ENCODE data around the gene LZTS2. TPM values are rescaled to one million over a fixed set of nuclear protein-coding genes. Genes with fewer than 3 reads are reported as not detected.
A peak's percentile ranks its signal among the peaks of the same experiment; 100 is the strongest.

Gene LZTS2
- total and polyA plus RNA-seq, 10 of the 15 experiments (the other 5 are each of a cell fraction or from before 2014, with no cell fraction given): 0.08 to 13.4 (median 7.2) TPM

GRCh38 chr10:100997360-100998182 lies 2.0 kb upstream of the LZTS2 start (continued):
- TF ChIP-seq, protein P1, sequence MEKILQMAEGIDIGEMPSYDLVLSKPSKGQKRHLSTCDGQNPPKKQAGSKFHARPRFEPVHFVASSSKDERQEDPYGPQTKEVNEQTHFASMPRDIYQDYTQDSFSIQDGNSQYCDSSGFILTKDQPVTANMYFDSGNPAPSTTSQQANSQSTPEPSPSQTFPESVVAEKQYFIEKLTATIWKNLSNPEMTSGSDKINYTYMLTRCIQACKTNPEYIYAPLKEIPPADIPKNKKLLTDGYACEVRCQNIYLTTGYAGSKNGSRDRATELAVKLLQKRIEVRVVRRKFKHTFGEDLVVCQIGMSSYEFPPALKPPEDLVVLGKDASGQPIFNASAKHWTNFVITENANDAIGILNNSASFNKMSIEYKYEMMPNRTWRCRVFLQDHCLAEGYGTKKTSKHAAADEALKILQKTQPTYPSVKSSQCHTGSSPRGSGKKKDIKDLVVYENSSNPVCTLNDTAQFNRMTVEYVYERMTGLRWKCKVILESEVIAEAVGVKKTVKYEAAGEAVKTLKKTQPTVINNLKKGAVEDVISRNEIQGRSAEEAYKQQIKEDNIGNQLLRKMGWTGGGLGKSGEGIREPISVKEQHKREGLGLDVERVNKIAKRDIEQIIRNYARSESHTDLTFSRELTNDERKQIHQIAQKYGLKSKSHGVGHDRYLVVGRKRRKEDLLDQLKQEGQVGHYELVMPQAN (conservative IDR thresholded peaks at IDR 0.05): peak; percentile 59; the same call in 1 of the 2 replicates
- TF ChIP-seq IKZF1 (conservative IDR thresholded peaks at IDR 0.05): peak; percentile 98
- TF ChIP-seq IKZF2 (IDR thresholded peaks at IDR 0.05): peak; percentile 94 to 95
- peak; percentile 9 for TF ChIP-seq MYC (IDR thresholded peaks at IDR 0.05; ENCODE audit: insufficient read depth, insufficient read length, insufficient replicate concordance, low read length, severe bottlenecking)
- TF ChIP-seq RAD51 (IDR thresholded peaks at IDR 0.05): peak; percentile 82
- no peak for TF ChIP-seq TCF12 (IDR thresholded peaks at IDR 0.05; ENCODE audit: low read depth, low read length)
- TF ChIP-seq, protein P2, sequence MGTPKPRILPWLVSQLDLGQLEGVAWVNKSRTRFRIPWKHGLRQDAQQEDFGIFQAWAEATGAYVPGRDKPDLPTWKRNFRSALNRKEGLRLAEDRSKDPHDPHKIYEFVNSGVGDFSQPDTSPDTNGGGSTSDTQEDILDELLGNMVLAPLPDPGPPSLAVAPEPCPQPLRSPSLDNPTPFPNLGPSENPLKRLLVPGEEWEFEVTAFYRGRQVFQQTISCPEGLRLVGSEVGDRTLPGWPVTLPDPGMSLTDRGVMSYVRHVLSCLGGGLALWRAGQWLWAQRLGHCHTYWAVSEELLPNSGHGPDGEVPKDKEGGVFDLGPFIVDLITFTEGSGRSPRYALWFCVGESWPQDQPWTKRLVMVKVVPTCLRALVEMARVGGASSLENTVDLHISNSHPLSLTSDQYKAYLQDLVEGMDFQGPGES (IDR thresholded peaks at IDR 0.05): no peak
- TF ChIP-seq ZSCAN29 (IDR thresholded peaks at IDR 0.05): 0 out of 2 replicates have a peak, but pooled peaks have one; percentile 60
- peak; percentile 50 for TF ChIP-seq BACH1 (IDR thresholded peaks at IDR 0.05; ENCODE audit: borderline replicate concordance)
- 0 out of 2 replicates have a peak, but pooled peaks have one; percentile 20 for TF ChIP-seq RAD21 (IDR thresholded peaks at IDR 0.05; ENCODE audit: insufficient read depth, low read depth, low read length)
- TF ChIP-seq ASH2L (IDR thresholded peaks at IDR 0.05; ENCODE audit: borderline replicate concordance, low read depth): no peak
- TF ChIP-seq EED (IDR thresholded peaks at IDR 0.05; ENCODE audit: low read depth): peak; percentile 89
- peak; percentile 84 to 95 for TF ChIP-seq BHLHE40 (IDR thresholded peaks at IDR 0.05; ENCODE audit: borderline replicate concordance in 1 of 2, low read depth in 2 of 2, low read length in 1 of 2)
- TF ChIP-seq, protein P3, sequence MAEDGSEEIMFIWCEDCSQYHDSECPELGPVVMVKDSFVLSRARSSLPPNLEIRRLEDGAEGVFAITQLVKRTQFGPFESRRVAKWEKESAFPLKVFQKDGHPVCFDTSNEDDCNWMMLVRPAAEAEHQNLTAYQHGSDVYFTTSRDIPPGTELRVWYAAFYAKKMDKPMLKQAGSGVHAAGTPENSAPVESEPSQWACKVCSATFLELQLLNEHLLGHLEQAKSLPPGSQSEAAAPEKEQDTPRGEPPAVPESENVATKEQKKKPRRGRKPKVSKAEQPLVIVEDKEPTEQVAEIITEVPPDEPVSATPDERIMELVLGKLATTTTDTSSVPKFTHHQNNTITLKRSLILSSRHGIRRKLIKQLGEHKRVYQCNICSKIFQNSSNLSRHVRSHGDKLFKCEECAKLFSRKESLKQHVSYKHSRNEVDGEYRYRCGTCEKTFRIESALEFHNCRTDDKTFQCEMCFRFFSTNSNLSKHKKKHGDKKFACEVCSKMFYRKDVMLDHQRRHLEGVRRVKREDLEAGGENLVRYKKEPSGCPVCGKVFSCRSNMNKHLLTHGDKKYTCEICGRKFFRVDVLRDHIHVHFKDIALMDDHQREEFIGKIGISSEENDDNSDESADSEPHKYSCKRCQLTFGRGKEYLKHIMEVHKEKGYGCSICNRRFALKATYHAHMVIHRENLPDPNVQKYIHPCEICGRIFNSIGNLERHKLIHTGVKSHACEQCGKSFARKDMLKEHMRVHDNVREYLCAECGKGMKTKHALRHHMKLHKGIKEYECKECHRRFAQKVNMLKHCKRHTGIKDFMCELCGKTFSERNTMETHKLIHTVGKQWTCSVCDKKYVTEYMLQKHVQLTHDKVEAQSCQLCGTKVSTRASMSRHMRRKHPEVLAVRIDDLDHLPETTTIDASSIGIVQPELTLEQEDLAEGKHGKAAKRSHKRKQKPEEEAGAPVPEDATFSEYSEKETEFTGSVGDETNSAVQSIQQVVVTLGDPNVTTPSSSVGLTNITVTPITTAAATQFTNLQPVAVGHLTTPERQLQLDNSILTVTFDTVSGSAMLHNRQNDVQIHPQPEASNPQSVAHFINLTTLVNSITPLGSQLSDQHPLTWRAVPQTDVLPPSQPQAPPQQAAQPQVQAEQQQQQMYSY (CRISPR knock-in tag; IDR thresholded peaks at IDR 0.05): no peak
- 0 out of 2 replicates have a peak, but pooled peaks have one; percentile 51 for TF ChIP-seq CHD1 (IDR thresholded peaks at IDR 0.05; ENCODE audit: low read depth, low read length)
- TF ChIP-seq, protein P4, sequence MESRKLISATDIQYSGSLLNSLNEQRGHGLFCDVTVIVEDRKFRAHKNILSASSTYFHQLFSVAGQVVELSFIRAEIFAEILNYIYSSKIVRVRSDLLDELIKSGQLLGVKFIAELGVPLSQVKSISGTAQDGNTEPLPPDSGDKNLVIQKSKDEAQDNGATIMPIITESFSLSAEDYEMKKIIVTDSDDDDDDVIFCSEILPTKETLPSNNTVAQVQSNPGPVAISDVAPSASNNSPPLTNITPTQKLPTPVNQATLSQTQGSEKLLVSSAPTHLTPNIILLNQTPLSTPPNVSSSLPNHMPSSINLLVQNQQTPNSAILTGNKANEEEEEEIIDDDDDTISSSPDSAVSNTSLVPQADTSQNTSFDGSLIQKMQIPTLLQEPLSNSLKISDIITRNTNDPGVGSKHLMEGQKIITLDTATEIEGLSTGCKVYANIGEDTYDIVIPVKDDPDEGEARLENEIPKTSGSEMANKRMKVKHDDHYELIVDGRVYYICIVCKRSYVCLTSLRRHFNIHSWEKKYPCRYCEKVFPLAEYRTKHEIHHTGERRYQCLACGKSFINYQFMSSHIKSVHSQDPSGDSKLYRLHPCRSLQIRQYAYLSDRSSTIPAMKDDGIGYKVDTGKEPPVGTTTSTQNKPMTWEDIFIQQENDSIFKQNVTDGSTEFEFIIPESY (IDR thresholded peaks at IDR 0.05): no peak
- no peak for TF ChIP-seq HDAC6 (IDR thresholded peaks at IDR 0.05; ENCODE audit: unreplicated experiment)
- TF ChIP-seq USF2 (IDR thresholded peaks at IDR 0.05; ENCODE audit: borderline replicate concordance, low read depth, low read length): peak; percentile 43
- no peak for TF ChIP-seq EZH2 (IDR thresholded peaks at IDR 0.05; ENCODE audit: borderline replicate concordance, control insufficient read depth, low read depth, low read length)
